HUES64 (cell line): ENCODE results near the gene RGS4. TPM values are rescaled to one million over a fixed set of nuclear protein-coding genes. Genes with fewer than 3 reads are reported as not detected.
A peak's percentile ranks its signal among the peaks of the same experiment; 100 is the strongest.

Experiments
- H3K27ac ChIP-seq: 2 replicates; pipeline ENCODE4 v1.7.0; 2013; ENCODE audit warnings: low read depth, low read length, inconsistent platforms
- H3K27me3 ChIP-seq: 2 replicates; pipeline ENCODE4 v1.6.1; 2013; ENCODE audit warnings: mild to moderate bottlenecking, low read length; ENCODE audit not compliant: insufficient read depth
- H3K36me3 ChIP-seq: 2 replicates; pipeline ENCODE4 v1.6.1; 2013; ENCODE audit warnings: mild to moderate bottlenecking, low read length; ENCODE audit not compliant: insufficient read depth
- H3K4me1 ChIP-seq: 2 replicates; pipeline ENCODE4 v1.6.1; 2013; ENCODE audit warnings: mild to moderate bottlenecking, low read length, moderate library complexity; ENCODE audit not compliant: insufficient read depth
- H3K4me3 ChIP-seq: 2 replicates; pipeline ENCODE4 v1.5.1; 2013; ENCODE audit warnings: mild to moderate bottlenecking, low read length, moderate library complexity
- H3K9ac ChIP-seq: 2 replicates; pipeline ENCODE4 v1.6.1; 2013; ENCODE audit warnings: mild to moderate bottlenecking, low read depth, low read length
- H3K9me3 ChIP-seq: 2 replicates; pipeline ENCODE4 v1.6.1; 2013; ENCODE audit warnings: low read depth, low read length; ENCODE audit not compliant: insufficient read depth
- WGBS: fragments of 150-250, 120-280 bp; methylation state at CpG from one replicate; pipeline ENCODE4 v1.1.7; 2013; ENCODE audit warnings: missing lambda C conversion rate; 5-methylcytosine and 5-hydroxymethylcytosine counted together
- polyA plus RNA-seq, 2 experiments: library from polyadenylated mRNA; stranded (reverse); fragments of 50-300 nt; gene quantifications; one replicate each; pipeline ENCODE4 v1.2.3, GENCODE V29; 2013

The RGS4 gene
- polyA plus RNA-seq (2013, experiment 1 of 2) = 1.1 TPM
- polyA plus RNA-seq (2013, experiment 2 of 2) = 1.6 TPM

DNA sequence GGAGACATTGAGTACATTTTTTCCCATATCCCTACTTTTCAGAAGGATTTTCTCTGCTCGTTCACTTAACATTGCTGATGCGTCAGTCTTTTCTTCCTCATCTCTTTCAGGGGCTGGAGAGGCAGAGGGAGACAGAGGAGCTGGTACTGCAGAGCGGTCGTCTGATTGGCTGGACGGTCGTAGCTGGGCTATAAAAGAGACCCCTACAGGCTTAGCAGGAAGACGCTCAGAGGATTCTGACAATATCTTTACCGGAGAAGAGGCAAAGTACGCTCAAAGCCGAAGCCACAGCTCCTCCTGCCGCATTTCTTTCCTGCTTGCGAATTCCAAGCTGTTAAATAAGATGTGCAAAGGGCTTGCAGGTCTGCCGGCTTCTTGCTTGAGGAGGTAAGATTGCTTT, at the start of gene RGS4:
Gene RGS4 (plus strand): TSS at position 220 of the 400 bp plus-strand sequence. CDS start 124 bp downstream, at position 344.
- whole genome bisulfite sequencing = 7% methylated on average over 13 of the region's 13 CpGs
- no peak within 1 kb of the TSS for H3K9ac ChIP-seq
- peaks cover 5% of the 10 kb centered on the region; the same call in 1 of the 2 replicates for H3K4me1 ChIP-seq
- H3K9me3 ChIP-seq = no peaks in the 10 kb centered on the region
- H3K36me3 ChIP-seq = no peaks in the 10 kb centered on the region
- peak within 1 kb of the TSS; percentile 24 for H3K4me3 ChIP-seq
- no peaks in the 10 kb centered on the region for H3K27me3 ChIP-seq
- no peak within 1 kb of the TSS for H3K27ac ChIP-seq

DNA sequence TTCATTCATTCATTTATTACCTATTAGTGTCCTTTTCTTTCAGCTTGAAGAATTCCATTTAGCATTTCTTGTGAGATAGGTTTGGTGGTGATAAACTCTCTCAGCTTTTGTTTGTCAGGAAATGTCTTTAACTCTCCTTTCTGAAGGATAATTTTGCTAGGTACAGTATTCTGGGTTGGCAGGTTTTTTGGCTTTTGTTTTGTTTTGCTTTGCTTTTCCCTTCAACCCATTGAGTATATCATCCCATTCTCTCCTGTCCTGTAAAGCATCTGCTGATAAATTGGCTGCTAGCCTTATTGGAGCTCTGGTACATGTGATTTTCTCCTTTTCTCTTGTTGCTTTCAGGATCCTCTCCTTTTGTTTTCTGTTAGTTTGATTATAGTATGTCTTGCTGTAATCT, 47.0 kb upstream of the RGS4 start:
- Histone ChIP-seq H3K4me3 (no peak overlapping the region), H3K27ac (no peak overlapping the region), H3K36me3 (no peaks in the 10 kb centered on the region), H3K27me3 (no peaks in the 10 kb centered on the region), H3K9ac (no peak overlapping the region), H3K4me1 (peaks cover 7% of the 10 kb centered on the region; the same call in 1 of the 2 replicates), H3K9me3 (peaks cover 13% of the 10 kb centered on the region; the same call in 1 of the 2 replicates)

DNA sequence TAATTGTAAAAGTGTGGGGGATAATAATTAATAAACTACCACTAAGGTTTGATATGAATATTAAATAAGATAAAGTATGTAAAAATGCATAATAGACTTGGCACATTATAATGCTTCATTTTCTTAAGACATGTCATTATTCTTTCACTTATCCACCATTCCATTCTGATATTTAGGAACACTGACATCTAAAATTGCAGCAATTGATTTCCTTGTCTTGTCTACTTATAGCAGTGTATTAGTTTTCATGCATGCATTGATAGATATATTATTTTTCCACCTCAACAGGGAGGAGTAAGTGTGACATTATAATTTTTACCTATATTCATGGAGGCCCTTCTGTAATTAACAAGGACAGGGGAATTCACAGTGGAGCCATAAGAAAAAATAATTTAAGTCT, 41.6 kb upstream of the RGS4 start:
- no peaks in the 10 kb centered on the region for H3K36me3 ChIP-seq
- H3K27ac ChIP-seq = no peak overlapping the region
- peaks cover 7% of the 10 kb centered on the region; the same call in 1 of the 2 replicates for H3K4me1 ChIP-seq
- no peak overlapping the region for H3K9ac ChIP-seq
- H3K9me3 ChIP-seq = peaks cover 6% of the 10 kb centered on the region; the same call in 1 of the 2 replicates
- H3K27me3 ChIP-seq = no peaks in the 10 kb centered on the region
- H3K4me3 ChIP-seq = no peak overlapping the region

DNA sequence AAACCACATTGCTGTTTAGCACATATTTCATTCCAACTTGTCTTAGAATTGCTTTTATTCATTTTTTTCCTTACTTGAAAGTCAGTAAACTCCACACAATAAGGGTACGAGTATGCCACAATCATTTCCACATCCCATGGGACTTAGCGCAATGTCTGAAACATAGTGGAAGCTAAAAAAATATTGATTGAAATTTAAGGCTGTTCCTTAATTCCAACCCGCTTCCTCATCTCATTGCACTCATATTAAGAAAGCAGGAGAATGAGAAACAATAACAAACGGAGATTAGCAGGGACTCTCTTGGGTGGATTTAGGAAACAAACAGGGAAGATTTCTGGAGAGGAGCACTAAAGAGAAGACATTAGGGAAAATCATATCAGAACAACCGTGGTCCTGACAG, 39.3 kb upstream of the RGS4 start:
- no peak overlapping the region for H3K27ac ChIP-seq
- no peaks in the 10 kb centered on the region for H3K9me3 ChIP-seq
- peaks cover 7% of the 10 kb centered on the region; the same call in 1 of the 2 replicates for H3K4me1 ChIP-seq
- H3K4me3 ChIP-seq = no peak overlapping the region
- no peaks in the 10 kb centered on the region for H3K27me3 ChIP-seq
- no peaks in the 10 kb centered on the region for H3K36me3 ChIP-seq
- no peak overlapping the region for H3K9ac ChIP-seq
- WGBS = 93% methylated on average over 3 of the region's 5 CpGs

DNA sequence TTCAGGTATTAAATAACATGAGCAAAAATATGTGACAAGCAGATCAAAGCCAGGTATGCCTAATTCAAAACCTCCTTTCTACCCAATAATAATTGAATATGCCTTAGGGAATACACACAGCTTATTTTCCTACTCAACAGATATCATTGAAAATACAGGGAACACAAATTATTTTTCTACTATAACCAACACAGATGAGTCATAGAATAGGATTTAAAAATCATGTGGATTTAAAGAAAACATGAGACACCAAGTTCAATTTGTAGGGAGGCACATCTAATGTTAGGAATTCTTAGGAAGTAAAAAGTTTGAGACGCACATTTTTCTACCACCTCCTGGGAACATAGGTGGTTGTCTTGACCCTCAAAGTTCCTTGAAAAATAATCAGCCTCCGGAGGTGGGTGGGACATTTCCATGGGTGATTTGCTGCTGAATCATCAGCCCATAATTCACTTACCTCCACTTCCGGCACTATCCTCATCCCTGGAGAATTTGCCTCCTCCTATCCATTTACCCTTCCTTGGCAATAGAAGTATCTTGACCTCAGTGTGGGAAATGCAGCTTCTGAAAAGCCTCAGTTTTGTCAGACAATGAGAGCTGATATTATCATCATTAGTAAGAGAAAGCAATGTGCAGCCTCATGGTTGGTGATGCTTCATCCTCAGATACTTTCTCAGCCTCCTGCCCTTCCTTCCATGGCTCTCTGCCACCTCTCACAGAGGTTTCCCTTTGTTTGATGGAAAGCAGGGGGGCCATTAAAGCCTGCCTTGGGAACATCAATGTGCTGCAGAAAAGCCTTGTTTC, 33.5 kb upstream of the RGS4 start:
- Histone ChIP-seq H3K4me1 (no peaks in the 10 kb centered on the region), H3K9me3 (no peaks in the 10 kb centered on the region), H3K27ac (no peak overlapping the region), H3K27me3 (no peaks in the 10 kb centered on the region), H3K4me3 (no peak overlapping the region), H3K9ac (no peak overlapping the region), H3K36me3 (no peaks in the 10 kb centered on the region)
- 87% methylated on average over 2 of the region's 3 CpGs for WGBS

DNA sequence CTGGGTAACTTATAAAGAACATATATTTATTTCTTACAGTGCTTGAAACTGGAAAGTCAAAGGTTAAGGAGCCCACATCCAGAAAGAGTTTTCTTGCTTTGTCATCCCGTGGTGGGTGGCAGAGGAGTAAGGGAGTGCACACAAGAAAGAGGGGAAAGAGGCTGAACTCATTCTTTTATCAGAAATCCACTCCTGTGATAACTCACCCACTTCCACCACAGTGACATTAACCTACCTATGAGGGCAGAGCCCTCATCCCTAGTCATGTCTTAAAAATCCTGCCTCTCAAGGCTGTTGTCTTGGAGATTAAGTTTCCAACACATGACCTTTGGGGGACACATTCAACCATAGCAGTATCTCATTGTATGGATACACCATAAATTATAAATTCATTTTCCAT, 32.5 kb upstream of the RGS4 start:
- 60% methylated on average over 1 of the region's 1 CpG for WGBS
- Histone ChIP-seq H3K9ac (no peak overlapping the region), H3K4me1 (no peaks in the 10 kb centered on the region), H3K27me3 (no peaks in the 10 kb centered on the region), H3K9me3 (no peaks in the 10 kb centered on the region), H3K36me3 (no peaks in the 10 kb centered on the region), H3K27ac (no peak overlapping the region), H3K4me3 (no peak overlapping the region)

DNA sequence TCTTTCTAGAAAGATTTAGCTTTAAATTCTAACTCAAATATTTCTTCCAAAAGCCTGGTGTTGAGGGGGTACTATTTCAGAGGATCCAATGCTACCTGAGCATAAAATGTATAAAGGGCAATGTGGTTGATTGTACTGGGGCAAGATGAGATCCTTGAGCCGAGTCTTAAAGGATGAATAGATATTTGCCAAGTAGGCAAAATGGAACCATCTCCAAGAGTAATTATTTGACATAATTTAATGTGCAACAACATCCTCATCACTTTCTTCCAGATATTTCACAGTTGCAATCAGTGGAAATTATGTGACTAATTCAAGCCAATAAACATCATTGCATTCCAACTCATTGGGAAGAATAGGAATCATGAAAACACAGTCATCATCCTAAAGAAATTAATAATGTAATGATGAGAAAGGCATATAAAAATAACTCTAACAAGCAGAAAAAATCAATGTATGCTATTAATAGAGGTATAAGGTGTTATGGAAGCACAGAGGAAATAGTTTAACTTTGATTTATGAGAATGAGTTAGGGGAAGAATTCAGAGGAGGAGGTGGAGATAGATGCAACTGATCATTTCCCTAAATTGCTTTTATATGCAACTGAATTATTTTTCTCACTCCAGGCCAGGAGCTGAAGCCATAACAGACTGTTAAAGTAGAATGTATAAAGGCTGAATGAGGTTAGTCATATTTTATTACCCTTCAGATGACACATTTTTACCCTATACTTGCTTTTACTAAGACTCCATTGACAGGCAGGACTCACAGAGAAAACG, 30.0 kb upstream of the RGS4 start:
- Histone ChIP-seq H3K9ac (no peak overlapping the region), H3K9me3 (no peaks in the 10 kb centered on the region)

DNA sequence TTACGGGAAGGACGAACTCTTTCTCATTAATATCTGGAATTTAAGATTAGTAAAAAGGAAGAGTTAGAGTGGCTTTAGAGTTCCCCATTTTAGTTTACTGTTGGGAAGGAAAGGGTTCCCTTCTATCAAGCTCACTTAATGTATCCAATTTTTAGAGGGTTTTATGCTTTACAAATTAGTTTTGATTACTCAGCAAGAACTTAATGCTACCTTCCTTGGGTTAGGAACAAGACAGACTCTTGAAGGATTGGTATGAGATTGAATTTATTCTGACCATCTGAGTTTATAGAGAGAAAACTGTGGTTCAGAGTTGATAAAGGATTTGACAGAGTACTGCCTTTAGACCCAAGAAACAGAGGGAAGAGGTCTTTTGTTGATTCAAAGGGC, 29.5 kb upstream of the RGS4 start:
- Histone ChIP-seq H3K9me3 (no peaks in the 10 kb centered on the region), H3K27me3 (no peaks in the 10 kb centered on the region), H3K9ac (no peak overlapping the region), H3K4me1 (no peaks in the 10 kb centered on the region), H3K36me3 (no peaks in the 10 kb centered on the region), H3K27ac (no peak overlapping the region), H3K4me3 (no peak overlapping the region)
- 100% methylated on average over 1 of the region's 2 CpGs for WGBS

More for the DNA sequence above, 30.0 kb upstream of the RGS4 start:
- no peaks in the 10 kb centered on the region for H3K36me3 ChIP-seq
- H3K4me1 ChIP-seq = no peaks in the 10 kb centered on the region
- no peak overlapping the region for H3K27ac ChIP-seq
- WGBS = 93% methylated on average over 2 of the region's 2 CpGs
- no peaks in the 10 kb centered on the region for H3K27me3 ChIP-seq
- H3K4me3 ChIP-seq = no peak overlapping the region

DNA sequence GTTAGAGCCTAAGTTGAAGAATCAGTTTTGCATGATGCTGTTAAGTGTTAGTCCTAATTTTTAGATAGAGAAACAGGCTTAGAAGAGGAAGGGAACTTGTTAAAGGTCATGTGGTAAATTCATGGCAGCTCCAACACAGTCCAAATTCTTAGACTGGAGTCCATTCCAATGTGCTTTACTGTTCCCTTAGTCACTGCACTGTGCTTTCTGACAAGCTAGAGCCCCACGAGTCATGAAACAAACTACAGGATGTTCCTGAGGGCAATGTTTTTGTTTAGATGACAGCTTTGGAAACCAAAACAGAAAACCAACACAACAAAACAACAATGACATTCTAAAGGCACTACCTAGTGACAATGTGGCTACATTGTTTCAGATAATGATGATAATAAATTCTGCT, 23.1 kb upstream of the RGS4 start:
- Histone ChIP-seq H3K4me3 (no peak overlapping the region), H3K9me3 (no peaks in the 10 kb centered on the region), H3K27me3 (no peaks in the 10 kb centered on the region), H3K9ac (no peak overlapping the region), H3K4me1 (no peaks in the 10 kb centered on the region), H3K36me3 (no peaks in the 10 kb centered on the region), H3K27ac (no peak overlapping the region)
- 50% methylated on average over 1 of the region's 1 CpG for WGBS

DNA sequence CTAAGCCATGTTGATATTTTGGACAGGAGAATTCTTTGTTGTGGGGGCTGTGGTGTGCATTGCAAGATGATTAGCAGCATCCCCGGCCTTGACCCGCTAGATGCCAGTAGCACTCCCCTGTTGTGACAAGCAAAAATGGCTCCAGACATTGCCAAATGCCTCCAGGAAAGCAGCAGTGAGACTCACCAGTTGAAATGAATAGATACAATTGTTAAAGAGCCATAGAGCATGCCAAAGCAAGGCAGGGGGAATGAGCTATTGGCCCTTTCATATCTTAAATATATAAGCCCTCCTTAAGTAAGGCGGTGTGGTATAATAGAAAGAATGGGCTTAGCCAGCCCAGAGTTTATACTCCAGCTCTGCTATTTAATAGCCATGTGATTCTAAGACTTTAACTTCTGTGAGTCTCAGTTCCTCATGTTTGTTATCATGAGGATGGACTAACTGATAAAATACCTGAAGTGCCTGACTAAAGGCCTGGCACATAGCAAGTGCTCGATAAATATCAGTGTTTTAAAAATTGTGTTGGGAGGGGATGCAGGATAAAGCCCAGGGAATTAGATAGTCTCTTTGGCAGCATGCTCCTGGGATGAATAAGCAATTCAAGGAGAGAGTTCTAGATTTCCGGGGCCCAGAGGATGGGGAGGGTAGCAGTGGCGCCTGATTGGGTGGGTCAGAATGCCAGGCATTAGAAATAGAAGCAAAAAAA, 21.1 kb upstream of the RGS4 start:
- Histone ChIP-seq H3K27me3 (no peaks in the 10 kb centered on the region), H3K36me3 (no peaks in the 10 kb centered on the region), H3K4me3 (no peak overlapping the region), H3K9ac (no peak overlapping the region), H3K4me1 (no peaks in the 10 kb centered on the region), H3K9me3 (no peaks in the 10 kb centered on the region), H3K27ac (no peak overlapping the region)
- 95% methylated on average over 6 of the region's 6 CpGs for WGBS

DNA sequence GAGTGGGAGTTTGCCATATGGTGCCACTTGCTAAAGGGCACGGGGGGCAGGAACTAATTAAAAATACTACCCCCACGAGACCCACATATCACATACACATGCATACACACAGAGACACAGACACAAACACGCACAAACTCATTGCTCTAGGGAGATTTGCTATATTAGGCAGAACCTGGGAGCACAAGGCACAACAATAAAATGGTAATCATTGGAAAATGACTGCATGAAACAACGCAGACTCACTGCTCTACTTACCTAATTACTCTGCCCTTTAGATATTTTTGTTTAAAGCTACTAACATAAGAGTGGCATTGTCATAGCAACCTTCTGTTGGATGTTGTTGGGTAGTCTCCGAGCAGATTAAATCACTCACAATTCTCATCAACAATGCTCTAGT, 20.3 kb upstream of the RGS4 start:
- H3K27ac ChIP-seq = no peak overlapping the region
- 97% methylated on average over 4 of the region's 5 CpGs for WGBS
- H3K4me1 ChIP-seq = no peaks in the 10 kb centered on the region
- no peaks in the 10 kb centered on the region for H3K9me3 ChIP-seq
- no peak overlapping the region for H3K9ac ChIP-seq
- H3K4me3 ChIP-seq = no peak overlapping the region
- no peaks in the 10 kb centered on the region for H3K27me3 ChIP-seq
- no peaks in the 10 kb centered on the region for H3K36me3 ChIP-seq
